Activated T-cell treated with anti-CD3 and anti-CD28 coated beads, Interleukin-2, amount 50 U/mL, for 72 hours (primary cell): ENCODE data around the gene ZNF24. TPM values are rescaled to one million over a fixed set of nuclear protein-coding genes. Genes with fewer than 3 reads are reported as not detected.

Source experiments
- ATAC-seq, 2 donors: fragments of 150-1000 bp; cut with Tn5 transposase; replicated peaks in 1 of 2; 2 replicates each; pipeline ENCODE4 v1.10.0; 2021; ENCODE audit warnings: moderate library complexity in 2 of 2, mild to moderate bottlenecking in 1 of 2
- DNase-seq, 2 donors: peaks; one replicate each; pipeline ENCODE4 v3.0.0; 2021 to 2022; ENCODE audit warnings: mixed read lengths in 1 of 2
- H3K27ac Mint-ChIP-seq: one replicate; pipeline ENCODE4 v1.8.0; 2022; ENCODE audit warnings: mild to moderate bottlenecking, moderate library complexity, mixed read lengths
- H3K27me3 Mint-ChIP-seq: one replicate; pipeline ENCODE4 v1.8.0; 2022; ENCODE audit warnings: low read depth, mixed read lengths
- H3K36me3 Mint-ChIP-seq, 2 donors: one replicate each; pipeline ENCODE4 v1.8.0; 2022; ENCODE audit warnings: mixed read lengths in 2 of 2, mild to moderate bottlenecking in 1 of 2; ENCODE audit not compliant: insufficient read depth in 2 of 2
- H3K4me1 Mint-ChIP-seq: one replicate; pipeline ENCODE4 v1.8.0; 2022; ENCODE audit warnings: low read depth, mixed read lengths
- H3K4me3 Mint-ChIP-seq, 2 donors: one replicate each; pipeline ENCODE4 v1.8.0; 2022; ENCODE audit warnings: mild to moderate bottlenecking in 2 of 2, mixed read lengths in 2 of 2, moderate library complexity in 2 of 2
- H3K9me3 Mint-ChIP-seq, 2 donors: one replicate each; pipeline ENCODE4 v1.8.0; 2022; ENCODE audit warnings: mixed read lengths in 2 of 2
- total RNA-seq, 2 donors: library from RNA; stranded (reverse); gene quantifications; one replicate each; pipeline ENCODE4 v1.2.3, GENCODE V29; 2022

Gene ZNF24
- total RNA-seq, 2 donors from 2014 or later: 57.4 to 57.8 TPM

DNA sequence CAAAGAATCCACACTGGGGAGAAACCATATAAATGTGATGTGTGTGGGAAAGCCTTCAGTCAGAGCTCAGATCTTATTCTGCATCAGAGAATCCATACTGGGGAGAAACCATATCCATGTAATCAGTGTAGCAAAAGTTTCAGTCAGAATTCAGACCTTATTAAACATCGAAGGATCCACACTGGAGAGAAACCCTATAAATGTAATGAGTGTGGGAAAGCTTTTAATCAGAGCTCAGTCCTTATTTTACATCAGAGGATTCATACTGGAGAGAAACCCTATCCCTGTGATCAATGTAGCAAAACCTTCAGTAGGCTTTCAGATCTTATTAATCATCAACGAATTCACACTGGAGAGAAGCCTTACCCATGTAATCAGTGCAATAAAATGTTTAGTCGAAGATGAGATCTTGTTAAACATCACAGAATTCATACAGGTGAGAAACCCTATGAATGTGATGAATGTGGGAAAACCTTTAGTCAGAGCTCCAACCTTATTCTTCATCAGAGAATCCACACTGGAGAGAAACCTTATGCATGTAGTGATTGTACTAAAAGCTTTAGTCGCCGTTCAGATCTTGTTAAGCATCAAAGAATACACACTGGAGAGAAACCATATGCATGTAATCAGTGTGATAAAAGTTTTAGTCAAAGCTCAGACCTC lies 37.5 kb downstream of the ZNF24 start:
- Mint-ChIP-seq H3K27me3 (no peaks in the 10 kb centered on the region), H3K36me3 (peaks cover 48 to 76% of the 10 kb centered on the region in 2 donors), H3K27ac (no peak overlapping the region), H3K9me3 (peaks cover 23 to 46% of the 10 kb centered on the region in 2 donors), H3K4me1 (no peaks in the 10 kb centered on the region), H3K4me3 (no peak overlapping the region)
- no peak for ATAC-seq
- no peak for DNase-seq

DNA sequence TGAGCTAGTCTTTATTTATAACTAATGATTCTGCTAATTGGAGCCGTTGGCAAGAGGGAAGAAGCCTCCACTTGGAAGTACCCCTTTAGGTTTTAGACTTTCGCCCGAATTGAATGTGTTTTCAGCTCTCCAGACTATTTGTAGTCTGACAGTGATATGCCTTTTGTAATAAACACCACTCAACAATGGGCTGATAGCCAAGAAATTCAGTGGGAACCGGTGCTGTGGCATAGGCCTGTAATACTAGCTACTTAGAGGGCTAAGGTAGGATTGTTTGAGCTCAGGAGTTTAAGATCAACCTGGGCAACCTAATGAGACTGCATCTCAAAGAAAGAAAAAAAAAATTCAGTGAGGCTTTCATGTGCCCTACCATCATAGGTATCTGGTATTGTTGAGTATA lies 40.6 kb downstream of the ZNF24 start:
- Mint-ChIP-seq H3K36me3 (peaks cover 46 to 85% of the 10 kb centered on the region in 2 donors), H3K4me1 (no peaks in the 10 kb centered on the region), H3K9me3 (peaks cover 18 to 43% of the 10 kb centered on the region in 2 donors), H3K4me3 (no peak overlapping the region), H3K27me3 (no peaks in the 10 kb centered on the region), H3K27ac (no peak overlapping the region)
- DNase-seq (no peak), ATAC-seq (no peak)

DNA sequence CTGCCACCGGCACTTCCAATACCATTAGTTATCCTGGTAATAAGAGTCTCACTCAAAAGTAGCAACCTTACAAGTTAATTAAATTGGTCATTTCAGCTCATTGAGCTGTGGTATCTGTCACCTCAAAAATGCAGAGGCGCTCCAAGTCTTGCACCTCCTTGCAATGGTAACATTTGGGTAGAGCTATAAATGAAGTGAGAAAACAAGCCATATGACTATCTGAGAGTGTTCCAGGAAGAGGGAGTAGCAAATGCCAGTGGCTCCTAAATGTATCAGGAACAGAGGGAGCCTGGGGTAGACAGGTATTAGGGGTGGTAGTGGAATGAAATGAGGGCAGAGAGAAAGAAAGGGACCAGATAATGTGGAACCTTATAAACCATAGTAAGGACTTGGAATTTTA lies 48.2 kb downstream of the ZNF24 start:
- Mint-ChIP-seq H3K4me3 (no peak overlapping the region), H3K9me3 (peaks cover 5 to 20% of the 10 kb centered on the region in 2 donors), H3K27ac (no peak overlapping the region), H3K36me3 (peaks cover 25 to 55% of the 10 kb centered on the region in 2 donors), H3K4me1 (peaks cover 22% of the 10 kb centered on the region), H3K27me3 (no peaks in the 10 kb centered on the region)
- DNase-seq (no peak), ATAC-seq (no peak)

DNA sequence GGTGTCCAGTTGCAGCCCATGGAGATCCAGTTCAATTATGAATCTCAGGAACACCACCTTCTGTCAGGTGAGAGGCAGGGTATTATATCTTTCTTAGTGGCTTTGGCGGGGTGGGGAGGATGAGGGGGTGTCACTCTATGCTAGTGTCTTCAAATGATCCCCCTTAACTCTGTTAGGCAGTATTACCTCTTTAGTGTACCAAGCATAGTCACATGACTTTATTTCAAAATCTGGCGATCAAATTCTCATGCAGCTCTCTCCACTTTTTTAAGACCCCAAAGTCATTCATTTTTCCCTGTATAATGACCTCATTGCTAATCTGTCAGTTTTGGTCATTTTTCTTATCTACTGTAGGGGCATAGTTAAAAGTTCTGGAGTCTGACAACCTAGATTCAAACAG lies 53.1 kb downstream of the ZNF24 start:
- Mint-ChIP-seq H3K27ac (peak overlapping the region; percentile 99), H3K36me3 (peaks cover 26 to 44% of the 10 kb centered on the region in 2 donors), H3K27me3 (no peaks in the 10 kb centered on the region), H3K9me3 (peaks cover 2 to 8% of the 10 kb centered on the region in 2 donors), H3K4me3 (peak overlapping the region; percentile 88 to 94), H3K4me1 (peaks cover 50% of the 10 kb centered on the region)
- ATAC-seq: no peak
- DNase-seq: no peak

DNA sequence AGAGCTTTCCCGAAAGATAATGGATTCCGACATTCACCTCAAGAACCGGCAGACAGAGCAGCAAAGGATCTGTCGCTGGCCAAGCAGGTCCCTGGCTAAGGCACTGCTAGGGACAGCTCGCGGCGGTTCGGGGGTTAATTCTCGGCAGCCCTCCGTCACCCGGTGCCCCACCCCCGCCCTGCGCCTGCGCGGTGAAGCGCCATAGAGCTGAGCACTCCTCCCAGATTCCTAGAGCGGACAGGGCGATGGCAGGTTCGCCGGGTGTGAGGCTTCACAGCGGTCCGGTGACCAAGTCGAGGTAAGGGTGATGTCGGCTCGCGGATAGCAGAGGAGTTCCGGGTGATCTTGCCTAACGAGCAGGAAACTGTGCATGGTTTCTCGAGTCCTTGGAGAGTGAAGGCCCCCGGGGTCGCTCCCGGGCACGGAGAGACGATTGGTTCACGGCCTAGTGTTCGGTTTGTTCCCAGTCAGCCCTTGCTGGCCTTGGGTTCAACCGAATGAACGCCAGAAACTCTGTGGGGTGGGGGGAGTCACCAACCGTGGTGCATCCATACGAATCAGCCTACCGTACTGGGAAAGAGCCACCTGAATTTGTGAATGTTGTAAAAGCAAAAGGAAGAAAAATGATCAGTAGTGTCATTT lies 54.0 kb downstream of the ZNF24 start, which contains the start of gene ZSCAN30:
ZSCAN30 (minus strand) TSS at position 136 of the 642 bp plus-strand sequence. CDS start 25,877 bp downstream, outside the sequence.
- Mint-ChIP-seq H3K4me3 (peak within 1 kb of the TSS; percentile 88 to 94), H3K27me3 (no peaks in the 10 kb centered on the region), H3K9me3 (peaks cover 3 to 8% of the 10 kb centered on the region in 2 donors), H3K27ac (peak within 1 kb of the TSS; percentile 99), H3K4me1 (peaks cover 50% of the 10 kb centered on the region), H3K36me3 (peaks cover 23 to 43% of the 10 kb centered on the region in 2 donors)
- DNase-seq (peak; percentile 94), ATAC-seq (peak; percentile 98)

DNA sequence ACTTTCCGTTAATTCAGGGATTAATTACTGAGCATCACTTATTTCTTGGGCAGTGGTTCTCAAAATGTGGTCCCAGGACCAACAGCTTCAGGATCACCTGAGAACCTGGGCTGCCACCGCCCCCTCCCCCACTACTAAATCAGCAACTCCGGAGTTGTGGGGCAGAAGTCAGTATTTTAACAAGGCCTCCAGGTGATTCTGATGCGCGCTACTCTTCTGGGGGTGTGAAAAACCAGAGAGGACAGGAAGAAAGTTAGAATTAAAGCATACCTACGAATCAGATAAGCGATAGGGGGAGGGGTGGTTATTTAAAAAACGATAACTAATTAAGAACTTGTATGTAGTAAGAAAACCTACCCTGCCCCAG lies 54.5 kb downstream of the ZNF24 start:
- H3K27ac Mint-ChIP-seq: peak overlapping the region; percentile 99
- H3K9me3 Mint-ChIP-seq: peaks cover 3 to 8% of the 10 kb centered on the region in 2 donors
- H3K36me3 Mint-ChIP-seq: peaks cover 21 to 45% of the 10 kb centered on the region in 2 donors
- H3K4me3 Mint-ChIP-seq: peak overlapping the region; percentile 88 to 94
- DNase-seq: peak; percentile 22 to 37
- H3K27me3 Mint-ChIP-seq: no peaks in the 10 kb centered on the region
- peaks cover 46% of the 10 kb centered on the region for H3K4me1 Mint-ChIP-seq
- peak; percentile 30 to 31 for ATAC-seq

DNA sequence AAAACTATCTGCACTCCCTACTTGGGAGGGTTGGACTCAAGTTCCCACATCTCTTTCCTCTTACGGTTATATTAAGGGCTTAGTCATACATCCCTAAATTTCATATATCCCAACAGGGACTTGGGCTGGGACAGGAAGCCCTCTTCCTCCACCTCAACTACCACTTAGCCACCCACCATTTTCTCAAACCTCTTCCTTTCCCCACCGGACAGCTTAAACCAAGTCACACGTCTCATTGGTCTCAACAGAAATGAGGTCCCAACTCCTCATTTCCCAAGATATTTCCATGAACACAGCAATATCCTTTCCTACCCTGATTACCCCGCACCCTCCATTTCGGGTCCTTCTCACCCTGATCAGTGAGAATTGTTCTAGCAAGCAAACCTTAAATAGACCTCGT lies 54.9 kb downstream of the ZNF24 start:
- peaks cover 45% of the 10 kb centered on the region for H3K4me1 Mint-ChIP-seq
- H3K27me3 Mint-ChIP-seq: no peaks in the 10 kb centered on the region
- ATAC-seq: no peak
- peaks cover 20 to 41% of the 10 kb centered on the region in 2 donors for H3K36me3 Mint-ChIP-seq
- H3K27ac Mint-ChIP-seq: peak overlapping the region; percentile 99
- peak overlapping the region; percentile 88 to 94 for H3K4me3 Mint-ChIP-seq
- peaks cover 3 to 6% of the 10 kb centered on the region in 2 donors for H3K9me3 Mint-ChIP-seq
- DNase-seq: no peak

DNA sequence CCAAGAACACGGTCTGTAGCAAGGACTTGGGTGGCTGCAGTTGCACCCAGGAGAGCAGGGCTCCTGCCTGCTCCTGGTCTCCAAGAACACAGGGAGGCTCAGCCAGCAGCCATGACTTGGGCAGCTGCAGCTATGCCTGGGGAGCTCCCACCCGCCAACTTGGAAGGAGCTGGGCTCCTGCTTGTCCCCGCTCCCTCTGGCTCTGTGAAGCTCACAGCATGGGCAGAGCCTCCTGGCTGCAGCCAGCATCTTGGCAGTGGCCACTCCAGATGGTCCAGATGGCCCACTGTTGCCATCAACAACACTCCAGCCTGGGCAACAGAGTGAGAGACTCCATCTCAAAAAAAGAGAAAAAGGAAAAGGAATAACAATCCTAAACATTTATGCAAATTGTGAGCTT lies 59.4 kb downstream of the ZNF24 start:
- Mint-ChIP-seq H3K9me3 (peaks cover 3 to 6% of the 10 kb centered on the region in 2 donors), H3K4me1 (peaks cover 36% of the 10 kb centered on the region), H3K27me3 (no peaks in the 10 kb centered on the region), H3K4me3 (no peak overlapping the region), H3K27ac (no peak overlapping the region), H3K36me3 (peaks cover 14 to 42% of the 10 kb centered on the region in 2 donors)
- DNase-seq: no peak
- no peak for ATAC-seq

DNA sequence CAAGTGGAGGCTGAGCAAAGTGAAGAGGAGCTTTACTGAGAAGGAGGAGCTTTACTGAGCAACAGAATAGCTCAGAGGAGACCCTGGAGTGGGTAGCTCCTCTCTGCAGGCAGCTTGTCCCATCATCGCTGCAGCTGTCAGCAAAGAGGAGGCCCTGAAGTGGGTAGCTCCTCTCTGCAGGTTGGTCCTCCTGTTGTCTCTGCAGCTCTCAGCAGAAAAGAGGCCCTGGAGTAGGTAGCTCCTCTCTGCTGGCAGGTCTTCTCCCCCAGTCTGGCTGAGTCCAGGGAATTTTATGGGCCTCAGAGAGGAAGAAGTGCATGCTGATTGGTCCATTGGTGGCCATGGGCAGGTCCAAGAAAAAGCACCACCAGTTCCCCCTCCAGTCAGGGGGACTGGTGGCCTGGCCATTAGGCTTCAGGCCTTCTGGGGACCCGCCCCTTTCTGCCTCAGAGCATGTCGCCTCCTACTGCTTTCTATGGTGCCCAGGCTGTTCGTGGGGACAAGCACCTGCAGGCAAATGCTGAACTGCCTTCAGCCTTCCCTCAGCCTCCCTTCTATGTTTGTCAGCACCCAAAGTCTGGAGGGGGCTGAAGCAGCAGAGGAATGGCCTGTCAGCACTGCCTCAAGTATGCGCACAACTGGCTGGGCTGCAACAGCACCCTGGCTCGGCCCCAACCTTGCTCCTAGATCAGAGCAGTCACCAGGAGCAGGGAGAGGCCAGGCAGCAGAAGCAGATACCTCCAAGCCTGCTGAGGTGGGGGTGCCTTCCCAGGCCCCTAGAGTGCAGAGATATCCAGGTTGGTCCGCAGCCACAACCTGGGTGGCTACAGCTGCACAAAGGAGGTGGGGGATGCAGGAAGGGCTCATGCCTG lies 60.1 kb downstream of the ZNF24 start:
- Mint-ChIP-seq H3K4me1 (peaks cover 34% of the 10 kb centered on the region), H3K27ac (no peak overlapping the region), H3K4me3 (no peak overlapping the region), H3K27me3 (no peaks in the 10 kb centered on the region), H3K36me3 (peaks cover 8 to 41% of the 10 kb centered on the region in 2 donors), H3K9me3 (peaks cover 5% of the 10 kb centered on the region in 2 donors)
- DNase-seq: no peak
- no peak for ATAC-seq

DNA sequence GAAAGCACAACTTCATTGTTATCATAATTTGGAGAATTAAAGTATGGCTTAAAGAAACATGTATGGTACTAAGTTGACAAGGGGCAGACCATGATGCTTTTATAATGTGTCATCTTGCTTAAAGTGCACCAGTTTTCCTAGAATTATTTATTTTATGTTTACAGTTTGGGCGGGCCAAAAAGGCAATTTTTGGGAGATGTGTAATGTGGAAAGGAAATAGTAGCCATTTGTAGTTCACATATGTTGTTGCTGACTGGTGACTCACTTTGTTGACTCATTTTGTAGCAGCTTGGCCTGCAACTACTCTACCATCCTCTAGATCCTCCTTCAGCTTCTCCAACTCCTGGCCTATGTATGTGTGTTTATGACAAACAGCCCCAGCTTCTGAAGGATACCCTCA lies 61.9 kb downstream of the ZNF24 start:
- no peak overlapping the region for H3K4me3 Mint-ChIP-seq
- H3K4me1 Mint-ChIP-seq: peaks cover 40% of the 10 kb centered on the region
- peaks cover 13 to 44% of the 10 kb centered on the region in 2 donors for H3K36me3 Mint-ChIP-seq
- ATAC-seq (peak; percentile 58 to 79), DNase-seq (no peak)
- peaks cover 6% of the 10 kb centered on the region in 2 donors for H3K9me3 Mint-ChIP-seq
- no peak overlapping the region for H3K27ac Mint-ChIP-seq
- H3K27me3 Mint-ChIP-seq: no peaks in the 10 kb centered on the region
